Caco-2 (cell line): ENCODE measurements around the gene LRRD1. TPM values are rescaled to one million over a fixed set of nuclear protein-coding genes. Genes with fewer than 3 reads are reported as not detected.
"Not testable (repeated sequence)": the region's sequence is repeated elsewhere in the genome, so short reads cannot be mapped to it uniquely, and the experiment has no call there.

Source experiments
- BruUV-seq: library from RNA; stranded (reverse); fragments of 400-500 nt; replicated peaks from 2 replicates; lab custom pipeline; 2021; lab: Mats Ljungman, UMichigan
- CTCF ChIA-PET: fragments of 300-600 bp; sonication (Branson Sonifier 250); formaldehyde crosslinking; loops from one replicate; lab custom pipeline; 2022; ENCODE audit warnings: antibody characterized with exemption; lab: Charles Lee
- POLR2A ChIA-PET: fragments of 300-600 bp; sonication (Branson Sonifier 250); formaldehyde crosslinking; loops from one replicate; lab custom pipeline; 2022; ENCODE audit warnings: antibody characterized with exemption; lab: Charles Lee
- DNase-seq, 2 experiments: peaks; one replicate each; pipeline versions ENCODE4 v3.0.0 to v3.0.0-alpha.2; 2020 to 2022
- H3K27me3 ChIP-seq: replicated peaks from 2 replicates; pipeline ENCODE4 v1.6.0; 2011; ENCODE audit warnings: low read length; ENCODE audit not compliant: control insufficient read depth, insufficient read depth
- H3K36me3 ChIP-seq: 2 replicates; pipeline ENCODE4 v1.5.1; 2011; ENCODE audit warnings: low read length; ENCODE audit not compliant: control insufficient read depth, insufficient read depth
- H3K4me1 ChIP-seq: fragments of 250-450 bp; sonication (Bioruptor Pico); 2 replicates; pipeline ENCODE4 v1.5.1; 2020; ENCODE audit warnings: mild to moderate bottlenecking
- H3K4me3 ChIP-seq: 2 replicates; pipeline ENCODE4 v1.5.1; 2011; ENCODE audit warnings: low read depth, mild to moderate bottlenecking, control low read depth, low read length
- H3K9me3 ChIP-seq: fragments of 250-450 bp; sonication (Bioruptor Pico); 2 replicates; pipeline ENCODE4 v1.5.1; 2020; ENCODE audit warnings: mild to moderate bottlenecking, moderate library complexity
- H3K27ac Mint-ChIP-seq: one replicate; pipeline ENCODE4 v1.8.0; 2022; ENCODE audit warnings: mixed read lengths; ENCODE audit not compliant: unreplicated experiment
- H3K27me3 Mint-ChIP-seq: one replicate; pipeline ENCODE4 v1.8.0; 2022; ENCODE audit warnings: mixed read lengths; ENCODE audit not compliant: insufficient read depth, unreplicated experiment
- H3K36me3 Mint-ChIP-seq: one replicate; pipeline ENCODE4 v1.8.0; 2022; ENCODE audit warnings: mild to moderate bottlenecking, mixed read lengths; ENCODE audit not compliant: insufficient read depth, unreplicated experiment
- H3K4me1 Mint-ChIP-seq: one replicate; pipeline ENCODE4 v1.8.0; 2022; ENCODE audit warnings: low read depth, mixed read lengths; ENCODE audit not compliant: unreplicated experiment
- H3K4me3 Mint-ChIP-seq: one replicate; pipeline ENCODE4 v1.8.0; 2022; ENCODE audit warnings: mild to moderate bottlenecking, moderate library complexity, mixed read lengths; ENCODE audit not compliant: unreplicated experiment
- H3K9me3 Mint-ChIP-seq: one replicate; pipeline ENCODE4 v1.8.0; 2022; ENCODE audit warnings: mixed read lengths; ENCODE audit not compliant: unreplicated experiment
- CTCF ChIP-seq, 2 experiments: fragments of 200-600 bp in 1 of 2; IDR thresholded peaks; 1 replicate in 1 of 2; 2 replicates in 1 of 2; pipeline versions ENCODE4 v1.5.1 to v1.8.0; 2011 to 2022; ENCODE audit warnings: antibody characterized with exemption in 1 of 2, control low read depth in 1 of 2, inconsistent platforms in 1 of 2, low read depth in 1 of 2, low read length in 1 of 2, mild to moderate bottlenecking in 1 of 2, moderate library complexity in 1 of 2; ENCODE audit not compliant: insufficient read depth in 1 of 2, severe bottlenecking in 1 of 2, unreplicated experiment in 1 of 2
- intact Hi-C: fragments of 100-400 bp; cut with micrococcal nuclease; formaldehyde crosslinking; loops from one replicate; pipeline ENCODE4 v1.10.0; 2022; ENCODE audit not compliant: unreplicated experiment
- total RNA-seq: library from RNA; stranded (reverse); gene quantifications from 2 replicates; pipeline ENCODE4 v1.2.3, GENCODE V29; 2022

Gene LRRD1
- total RNA-seq, 1 experiment from 2014 or later: not detected

- H3K9me3 ChIP-seq, H3K27ac Mint-ChIP-seq, CTCF ChIA-PET, DNase-seq, H3K27me3 Mint-ChIP-seq, H3K4me1 Mint-ChIP-seq, H3K4me1 ChIP-seq, H3K4me3 Mint-ChIP-seq, H3K36me3 ChIP-seq, H3K4me3 ChIP-seq, intact Hi-C loops, POLR2A ChIA-PET, BruUV-seq, H3K27me3 ChIP-seq, H3K36me3 Mint-ChIP-seq, H3K9me3 Mint-ChIP-seq: not testable (repeated sequence)
These were observed 36.2 kb downstream of the LRRD1 start for GRCh38 chr7:92142791-92143190.

GRCh38 chr7:92141161-92141560, 37.8 kb downstream of the LRRD1 start:
- Mint-ChIP-seq H3K4me1 (peaks cover 2% of the 10 kb centered on the region), H3K9me3 (no peaks in the 10 kb centered on the region)
- CTCF ChIA-PET: interaction anchor here (0.6 kb wide), 1 partner anchor 514 kb away, joined by 3 read pairs; no protein-coding TSS in a partner anchor

GRCh38 chr7:92137557-92137956, 41.4 kb downstream of the LRRD1 start:
- Histone ChIP-seq H3K9me3 (peaks cover 3% of the 10 kb centered on the region; the same call in 1 of the 2 replicates), H3K36me3 (no peaks in the 10 kb centered on the region), H3K4me1 (peaks cover 5% of the 10 kb centered on the region; the same call in 1 of the 2 replicates), H3K4me3 (no peak overlapping the region), H3K27me3 (no peaks in the 10 kb centered on the region)
- BruUV-seq: no TSS peak
- Mint-ChIP-seq H3K27me3 (no peaks in the 10 kb centered on the region), H3K27ac (no peak overlapping the region), H3K36me3 (peaks cover 16% of the 10 kb centered on the region), H3K4me3 (no peak overlapping the region), H3K4me1 (peaks cover 9% of the 10 kb centered on the region), H3K9me3 (no peaks in the 10 kb centered on the region)
- no peak for DNase-seq
- ChIA-PET CTCF (no interaction called here), POLR2A (no interaction called here)
- intact Hi-C loops: no loop called here
- no peak for TF ChIP-seq CTCF (IDR thresholded peaks at IDR 0.05; ENCODE audit: insufficient read depth in 1 of 2, low read depth in 1 of 2, low read length in 1 of 2, severe bottlenecking in 1 of 2, unreplicated experiment in 1 of 2)

More at GRCh38 chr7:92141161-92141560, 37.8 kb downstream of the LRRD1 start:
- Mint-ChIP-seq H3K27me3 (no peaks in the 10 kb centered on the region), H3K36me3 (no peaks in the 10 kb centered on the region), H3K4me3 (no peak overlapping the region), H3K27ac (no peak overlapping the region)
- DNase-seq: no peak
- no peaks in the 10 kb centered on the region for H3K36me3 ChIP-seq
- POLR2A ChIA-PET: no interaction called here
- H3K4me1 ChIP-seq: no peaks in the 10 kb centered on the region
- no peaks in the 10 kb centered on the region for H3K27me3 ChIP-seq
- BruUV-seq: no TSS peak
- TF ChIP-seq CTCF (IDR thresholded peaks at IDR 0.05; ENCODE audit: insufficient read depth in 1 of 2, low read depth in 1 of 2, low read length in 1 of 2, severe bottlenecking in 1 of 2, unreplicated experiment in 1 of 2): no peak
- peaks cover 3% of the 10 kb centered on the region; the same call in 1 of the 2 replicates for H3K9me3 ChIP-seq
- no peak overlapping the region for H3K4me3 ChIP-seq
- intact Hi-C loops: no loop called here
